Activated gamma-delta T cell treated with anti-CD3 and anti-CD28 coated beads, Interleukin-2, amount 50 U/mL, for 16 hours (primary cell): ENCODE data around the gene ATXN10.

Experiments used
- DNase-seq: peaks from one replicate; pipeline ENCODE4 v3.0.0-alpha.2; 2020; ENCODE audit warnings: low read depth

The ATXN10 gene

GRCh38 chr22:45860201-45860600 is 188.6 kb downstream of the ATXN10 start:
- DNase-seq: no peak

- no peak for DNase-seq
These were observed 189.6 kb downstream of the ATXN10 start for GRCh38 chr22:45861259-45861658.

GRCh38 chr22:45863981-45864751 is 192.5 kb downstream of the ATXN10 start:
- peak; percentile 67 for DNase-seq

- DNase-seq: no peak
These were observed 193.4 kb downstream of the ATXN10 start for GRCh38 chr22:45864959-45865476.

- DNase-seq: no peak
These were observed 194.0 kb downstream of the ATXN10 start for GRCh38 chr22:45865561-45866125.

- no peak for DNase-seq
These were observed 194.6 kb downstream of the ATXN10 start for GRCh38 chr22:45866126-45866645.

GRCh38 chr22:45866646-45867117 is 195.0 kb downstream of the ATXN10 start:
- DNase-seq: no peak

- no peak for DNase-seq
These were observed 195.7 kb downstream of the ATXN10 start for GRCh38 chr22:45867118-45867905.

- no peak for DNase-seq
These were observed 196.4 kb downstream of the ATXN10 start for GRCh38 chr22:45867906-45868555.

GRCh38 chr22:45868571-45869339 is 197.1 kb downstream of the ATXN10 start:
- no peak for DNase-seq

GRCh38 chr22:45869340-45869847 is 197.8 kb downstream of the ATXN10 start:
- DNase-seq: no peak

GRCh38 chr22:45870011-45870410 is 198.4 kb downstream of the ATXN10 start:
- DNase-seq: no peak

- no peak for DNase-seq
These were observed 200.1 kb downstream of the ATXN10 start for GRCh38 chr22:45871721-45872120.

- no peak for DNase-seq
These were observed 201.1 kb downstream of the ATXN10 start for GRCh38 chr22:45872659-45873263.

GRCh38 chr22:45876136-45877035 is 204.8 kb downstream of the ATXN10 start:
- no peak for DNase-seq

- DNase-seq: no peak
These were observed 205.4 kb downstream of the ATXN10 start for GRCh38 chr22:45877036-45877380.

GRCh38 chr22:45877651-45878050 is 206.0 kb downstream of the ATXN10 start:
- no peak for DNase-seq

GRCh38 chr22:45878051-45878781 is 206.6 kb downstream of the ATXN10 start:
- DNase-seq: no peak
